ENCODE measurements around the gene DLG1.

GRCh38 chr3:197093871-197094270 lies 204.5 kb downstream of the DLG1 start:
- TF ChIP-seq POLR2A (IDR thresholded peaks at IDR 0.05) (no peak), EP300 (IDR thresholded peaks at IDR 0.05) (no peak), CTCF (IDR thresholded peaks at IDR 0.05) (no peak)
